Lower lobe of right lung (tissue), 2 donors: Measurements from ENCODE around the gene HDAC4. TPM values are rescaled to one million over a fixed set of nuclear protein-coding genes. Genes with fewer than 3 reads are reported as not detected.

ENCODE experiments used
- ATAC-seq, 2 donors: fragments of 200-7000 bp; cut with Tn5 transposase; one replicate each; pipeline ENCODE4 v1.9.1; 2020 to 2022; ENCODE audit warnings: mild to moderate bottlenecking in 2 of 2, moderate library complexity in 2 of 2
- DNase-seq: peaks from one replicate; pipeline ENCODE4 v3.0.0-alpha.2; 2020
- H3K27ac ChIP-seq: fragments of 200-600 bp; one replicate; pipeline ENCODE4 v1.8.0; 2022
- H3K27me3 ChIP-seq: fragments of 200-600 bp; one replicate; pipeline ENCODE4 v1.8.0; 2022; ENCODE audit warnings: low read depth
- H3K36me3 ChIP-seq: fragments of 200-600 bp; one replicate; pipeline ENCODE4 v1.8.0; 2022; ENCODE audit warnings: mild to moderate bottlenecking
- H3K4me1 ChIP-seq: fragments of 200-600 bp; one replicate; pipeline ENCODE4 v1.8.0; 2022
- H3K4me3 ChIP-seq: fragments of 200-600 bp; one replicate; pipeline ENCODE4 v1.8.0; 2022; ENCODE audit warnings: mild to moderate bottlenecking
- H3K9me3 ChIP-seq: fragments of 200-600 bp; one replicate; pipeline ENCODE4 v1.8.0; 2022
- intact Hi-C: fragments of 100-400 bp; cut with DNase I; formaldehyde crosslinking; loops from one replicate; pipeline ENCODE4 v1.11.0; 2022
- total RNA-seq: library from RNA; stranded (reverse); fragmentation: NEBNext Ultra II Directional; extraction: Animal tissue kit (Norgen Biotek cat#: 25700); gene quantifications from one replicate; pipeline ENCODE4 v1.2.1, GENCODE V29; 2021
- TF ChIP-seq, protein P1 (sequence below): fragments of 200-600 bp; IDR thresholded peaks from one replicate; pipeline ENCODE4 v1.8.0; 2022; ENCODE audit warnings: antibody characterized with exemption, mild to moderate bottlenecking
- donor health status: DM: no; HTN: yes; CAD: no; lungs with severe emphysema.

Gene HDAC4
- total RNA-seq, 1 donor from 2014 or later = 44.9 TPM

DNA sequence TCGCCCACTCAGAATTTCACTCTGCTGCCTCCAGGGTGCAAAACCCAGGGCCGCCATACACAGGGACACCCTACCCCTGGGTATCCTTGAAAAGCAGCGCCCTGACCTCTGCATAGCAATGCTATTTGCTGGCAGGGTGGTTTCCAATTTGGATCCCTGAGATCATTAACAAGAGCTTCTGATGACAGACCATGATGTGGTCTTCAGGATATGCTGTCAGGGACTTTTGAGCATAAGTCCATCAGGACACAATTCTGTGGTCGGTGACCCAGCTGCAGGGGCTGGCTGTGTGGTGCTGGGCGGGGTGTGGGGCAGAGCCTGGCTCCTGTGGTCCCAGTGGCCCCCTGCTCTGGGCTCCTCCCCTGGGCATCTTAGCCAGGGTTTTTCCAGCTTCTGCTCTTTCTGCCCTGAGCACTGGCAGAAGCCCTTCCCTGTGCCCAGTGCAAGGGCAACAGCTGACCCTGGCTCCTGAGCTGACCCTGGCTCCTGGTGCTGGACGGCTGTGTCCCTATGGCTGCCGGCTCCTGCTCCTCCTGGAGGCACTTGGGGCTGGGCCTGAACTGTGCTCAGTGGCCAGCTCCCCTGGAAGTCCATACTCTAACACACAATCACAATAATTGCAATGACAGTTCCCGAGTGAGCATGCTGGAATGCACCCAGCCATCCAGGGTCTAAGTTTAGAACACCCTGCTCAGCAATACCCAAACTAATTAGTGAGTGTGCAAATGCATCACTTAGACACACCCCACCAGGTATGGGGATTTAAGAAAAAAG, 271.5 kb downstream of the HDAC4 start:
- peaks cover 95% of the 10 kb centered on the region for H3K36me3 ChIP-seq
- no peaks in the 10 kb centered on the region for H3K4me1 ChIP-seq
- intact Hi-C loops = no loop called here
- DNase-seq (no peak), ATAC-seq (no peak)
- no peaks in the 10 kb centered on the region for H3K9me3 ChIP-seq
- TF ChIP-seq, protein P1, sequence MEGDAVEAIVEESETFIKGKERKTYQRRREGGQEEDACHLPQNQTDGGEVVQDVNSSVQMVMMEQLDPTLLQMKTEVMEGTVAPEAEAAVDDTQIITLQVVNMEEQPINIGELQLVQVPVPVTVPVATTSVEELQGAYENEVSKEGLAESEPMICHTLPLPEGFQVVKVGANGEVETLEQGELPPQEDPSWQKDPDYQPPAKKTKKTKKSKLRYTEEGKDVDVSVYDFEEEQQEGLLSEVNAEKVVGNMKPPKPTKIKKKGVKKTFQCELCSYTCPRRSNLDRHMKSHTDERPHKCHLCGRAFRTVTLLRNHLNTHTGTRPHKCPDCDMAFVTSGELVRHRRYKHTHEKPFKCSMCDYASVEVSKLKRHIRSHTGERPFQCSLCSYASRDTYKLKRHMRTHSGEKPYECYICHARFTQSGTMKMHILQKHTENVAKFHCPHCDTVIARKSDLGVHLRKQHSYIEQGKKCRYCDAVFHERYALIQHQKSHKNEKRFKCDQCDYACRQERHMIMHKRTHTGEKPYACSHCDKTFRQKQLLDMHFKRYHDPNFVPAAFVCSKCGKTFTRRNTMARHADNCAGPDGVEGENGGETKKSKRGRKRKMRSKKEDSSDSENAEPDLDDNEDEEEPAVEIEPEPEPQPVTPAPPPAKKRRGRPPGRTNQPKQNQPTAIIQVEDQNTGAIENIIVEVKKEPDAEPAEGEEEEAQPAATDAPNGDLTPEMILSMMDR = no peak
- H3K4me3 ChIP-seq = no peak overlapping the region
- H3K27ac ChIP-seq = no peak overlapping the region
- no peaks in the 10 kb centered on the region for H3K27me3 ChIP-seq

DNA sequence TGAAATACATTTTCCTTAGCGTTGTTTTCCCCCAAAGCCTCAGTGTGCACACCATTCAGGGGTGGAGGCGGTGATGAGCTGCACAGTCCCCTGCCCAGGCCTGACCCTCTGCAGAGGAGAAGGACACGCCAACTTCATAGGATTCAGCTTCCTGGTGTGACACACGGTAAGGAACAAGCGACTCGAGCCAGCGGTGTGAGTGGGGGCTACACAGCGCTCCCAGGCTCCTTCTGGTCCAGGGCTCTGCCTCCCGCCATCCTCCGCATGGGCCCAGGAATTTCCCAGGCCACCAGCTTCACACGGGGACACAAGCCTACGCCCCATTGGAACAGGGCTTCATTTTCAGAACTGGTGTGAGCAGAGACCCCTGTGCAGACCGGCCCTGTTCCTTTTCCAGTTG, 272.1 kb downstream of the HDAC4 start:
- TF ChIP-seq, protein P1 = no peak
- intact Hi-C loops = no loop called here
- DNase-seq (no peak), ATAC-seq (no peak)
- Histone ChIP-seq H3K36me3 (peaks cover 94% of the 10 kb centered on the region), H3K27me3 (no peaks in the 10 kb centered on the region), H3K4me3 (no peak overlapping the region), H3K9me3 (no peaks in the 10 kb centered on the region), H3K27ac (no peak overlapping the region), H3K4me1 (no peaks in the 10 kb centered on the region)

DNA sequence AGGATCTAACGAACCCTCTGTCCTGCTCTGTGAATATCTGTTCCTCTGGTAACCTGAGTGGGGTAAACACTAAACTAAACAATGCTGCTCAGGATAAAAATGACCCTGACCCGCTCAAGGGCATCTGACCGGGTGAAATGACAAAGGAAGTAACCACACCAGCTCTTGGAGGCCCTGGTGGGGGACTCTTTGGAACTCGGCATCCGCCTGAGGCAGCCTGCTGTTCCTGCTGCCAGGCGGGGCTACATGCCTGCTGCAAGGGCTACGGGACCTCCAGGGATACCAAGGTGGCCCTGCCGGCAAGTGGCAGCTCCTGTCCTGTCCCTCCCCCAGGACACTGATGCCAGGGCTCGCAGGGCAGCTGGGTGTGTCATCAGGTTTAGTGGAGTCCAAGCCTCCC, 273.3 kb downstream of the HDAC4 start:
- H3K36me3 ChIP-seq = peaks cover 82% of the 10 kb centered on the region

DNA sequence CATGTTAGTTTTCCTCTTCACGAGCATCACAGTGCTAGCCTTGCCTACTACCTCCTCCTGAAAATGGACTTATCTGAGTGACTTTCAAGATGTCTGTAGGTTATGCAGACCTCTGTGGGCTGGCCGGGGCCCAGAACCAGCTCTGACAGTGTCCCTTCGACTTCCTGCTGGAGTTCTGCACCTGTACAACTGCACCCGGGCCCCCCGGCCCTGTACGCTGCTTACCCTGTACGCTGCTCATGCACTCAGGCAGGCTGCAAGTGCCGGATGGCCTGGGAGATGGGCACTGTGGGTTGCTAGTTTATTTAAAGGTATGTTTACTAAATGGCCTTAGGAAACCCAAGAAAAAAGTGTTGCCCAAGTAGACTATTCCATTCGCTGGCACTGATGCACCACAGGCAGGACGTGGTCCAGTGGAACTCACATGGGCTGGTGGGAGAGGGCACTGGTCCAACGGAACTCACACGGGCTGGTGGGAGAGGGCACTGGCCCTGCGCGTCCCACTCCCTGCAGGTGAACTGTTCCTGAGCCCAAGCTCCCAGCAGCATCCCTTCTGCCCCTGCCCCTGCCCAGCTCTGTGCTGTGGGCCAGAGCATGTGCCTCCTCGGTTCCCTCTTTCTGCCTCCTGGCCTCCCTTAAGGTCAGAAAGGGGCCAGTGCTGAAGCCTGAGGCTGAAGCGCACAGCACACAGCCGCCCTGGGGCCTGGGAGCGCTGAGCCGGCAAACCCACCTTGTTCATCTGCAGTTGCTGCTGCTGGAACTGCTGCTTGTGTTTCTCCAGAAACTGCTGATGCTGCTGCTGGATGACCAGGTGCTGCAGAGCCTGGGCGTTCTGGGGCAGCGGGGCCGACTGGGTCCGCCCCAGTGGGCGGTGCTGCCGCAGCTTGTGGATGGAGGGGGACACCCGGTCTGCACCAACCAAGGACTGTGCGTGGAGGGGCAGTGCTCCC, 274.8 kb downstream of the HDAC4 start:
- Histone ChIP-seq H3K9me3 (no peaks in the 10 kb centered on the region), H3K27me3 (no peaks in the 10 kb centered on the region), H3K4me1 (peaks cover 11% of the 10 kb centered on the region), H3K27ac (no peak overlapping the region), H3K36me3 (peaks cover 67% of the 10 kb centered on the region), H3K4me3 (no peak overlapping the region)
- TF ChIP-seq, protein P1 = no peak
- intact Hi-C loops = no loop called here
- ATAC-seq (no peak), DNase-seq (no peak)

More for the DNA sequence above, 273.3 kb downstream of the HDAC4 start:
- DNase-seq (no peak), ATAC-seq (no peak)
- TF ChIP-seq, protein P1 = no peak
- Histone ChIP-seq H3K27ac (no peak overlapping the region), H3K27me3 (no peaks in the 10 kb centered on the region), H3K9me3 (no peaks in the 10 kb centered on the region), H3K4me3 (no peak overlapping the region), H3K4me1 (no peaks in the 10 kb centered on the region)
- intact Hi-C loops = no loop called here

DNA sequence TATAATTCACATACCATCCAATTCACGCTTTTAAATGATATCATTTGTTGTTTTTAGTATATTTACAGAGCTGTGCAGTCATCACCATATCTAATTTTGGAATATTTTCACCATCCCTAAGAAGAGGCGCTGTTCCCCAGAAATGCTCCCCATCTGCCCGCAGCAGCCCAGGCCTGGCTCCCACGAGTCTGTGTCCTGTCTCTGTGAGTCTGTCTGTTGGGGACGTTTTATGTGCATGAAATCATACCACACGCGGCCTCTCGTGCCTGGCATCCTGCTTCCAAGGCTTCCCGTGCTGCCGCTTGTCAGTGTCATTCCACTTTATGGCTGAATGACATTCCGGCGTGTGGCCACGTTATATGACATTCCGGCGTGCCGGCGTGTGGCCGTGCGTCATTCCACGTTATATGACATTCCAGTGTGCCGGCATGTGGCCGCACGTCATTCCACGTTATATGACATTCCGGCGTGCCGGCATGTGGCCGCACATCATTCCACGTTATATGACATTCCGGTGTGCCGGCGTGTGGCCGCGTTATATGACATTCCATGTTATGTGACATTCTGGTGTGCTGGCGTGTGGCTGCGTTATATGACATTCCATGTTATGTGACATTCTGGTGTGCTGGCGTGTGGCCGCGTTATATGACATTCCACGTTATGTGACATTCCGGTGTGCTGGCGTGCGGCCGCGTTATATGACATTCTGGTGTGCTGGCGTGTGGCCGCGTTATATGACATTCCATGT, 276.5 kb downstream of the HDAC4 start:
- TF ChIP-seq, protein P1 = no peak
- intact Hi-C loops = no loop called here
- no peak for ATAC-seq
- no peaks in the 10 kb centered on the region for H3K27me3 ChIP-seq
- no peak for DNase-seq
- H3K4me1 ChIP-seq = peaks cover 11% of the 10 kb centered on the region
- H3K36me3 ChIP-seq = peaks cover 51% of the 10 kb centered on the region
- H3K27ac ChIP-seq = no peak overlapping the region
- H3K4me3 ChIP-seq = no peak overlapping the region
- H3K9me3 ChIP-seq = no peaks in the 10 kb centered on the region
